ENCODE results near the gene PRKCB. TPM values are rescaled to one million over a fixed set of nuclear protein-coding genes. Genes with fewer than 3 reads are reported as not detected.
"Not testable (repeated sequence)": the region's sequence is repeated elsewhere in the genome, so short reads cannot be mapped to it uniquely, and the experiment has no call there.

PRKCB gene
- polyA plus RNA-seq, 1 donor from 2014 or later, result 27.6 TPM

DNA sequence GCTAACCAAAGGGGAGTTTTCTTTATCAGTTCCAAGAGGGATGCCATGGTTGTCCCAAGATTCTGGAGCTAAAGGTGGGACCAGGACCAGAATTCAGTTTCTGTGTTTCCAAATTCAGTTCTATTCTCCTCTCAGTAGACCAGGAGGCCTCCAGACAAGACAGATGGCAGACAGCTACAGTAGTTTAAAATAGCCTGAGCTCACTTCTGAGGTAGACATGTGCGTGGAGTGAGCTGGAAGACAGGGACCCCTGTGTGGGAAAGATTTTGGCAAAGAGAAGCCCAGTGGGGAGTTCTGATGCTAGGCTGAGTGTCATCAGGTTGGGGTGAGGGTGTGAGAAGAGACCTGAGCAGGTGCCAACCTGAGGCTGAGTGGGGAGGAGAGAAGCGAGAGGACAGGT is 95.4 kb downstream of the PRKCB start:
- Histone ChIP-seq H3K9ac (ENCODE audit: low read length) (no peak overlapping the region), H3K79me2 (replicated peaks; ENCODE audit: insufficient read depth, low read length) (no peaks in the 10 kb centered on the region), H3K27me3 (ENCODE audit: insufficient read depth, low read depth, low read length) (no peaks in the 10 kb centered on the region), H3K9me2 (ENCODE audit: insufficient read depth, low read length) (no peaks in the 10 kb centered on the region), H3K4me2 (ENCODE audit: low read length) (no peak overlapping the region), H3K9me3 (ENCODE audit: low read length) (no peaks in the 10 kb centered on the region), H3K36me3 (ENCODE audit: insufficient read depth, low read length) (no peaks in the 10 kb centered on the region), H3F3A (ENCODE audit: insufficient read depth, low read length, poor library complexity, severe bottlenecking) (no peaks in the 10 kb centered on the region), H2AFZ (ENCODE audit: low read depth, low read length) (no peak overlapping the region), H4K20me1 (ENCODE audit: insufficient read depth) (no peaks in the 10 kb centered on the region), H3K4me3 (ENCODE audit: low read length) (no peak overlapping the region), H3K27ac (ENCODE audit: low read length) (no peak overlapping the region)
- TF ChIP-seq EZH2 (IDR thresholded peaks at IDR 0.05; ENCODE audit: borderline replicate concordance, insufficient read depth, low read length, poor library complexity, severe bottlenecking) (no peak), RAD21 (conservative IDR thresholded peaks at IDR 0.05) (no peak), POLR2AphosphoS5 (IDR thresholded peaks at IDR 0.05) (no peak)
- TF ChIP-seq, protein P1, sequence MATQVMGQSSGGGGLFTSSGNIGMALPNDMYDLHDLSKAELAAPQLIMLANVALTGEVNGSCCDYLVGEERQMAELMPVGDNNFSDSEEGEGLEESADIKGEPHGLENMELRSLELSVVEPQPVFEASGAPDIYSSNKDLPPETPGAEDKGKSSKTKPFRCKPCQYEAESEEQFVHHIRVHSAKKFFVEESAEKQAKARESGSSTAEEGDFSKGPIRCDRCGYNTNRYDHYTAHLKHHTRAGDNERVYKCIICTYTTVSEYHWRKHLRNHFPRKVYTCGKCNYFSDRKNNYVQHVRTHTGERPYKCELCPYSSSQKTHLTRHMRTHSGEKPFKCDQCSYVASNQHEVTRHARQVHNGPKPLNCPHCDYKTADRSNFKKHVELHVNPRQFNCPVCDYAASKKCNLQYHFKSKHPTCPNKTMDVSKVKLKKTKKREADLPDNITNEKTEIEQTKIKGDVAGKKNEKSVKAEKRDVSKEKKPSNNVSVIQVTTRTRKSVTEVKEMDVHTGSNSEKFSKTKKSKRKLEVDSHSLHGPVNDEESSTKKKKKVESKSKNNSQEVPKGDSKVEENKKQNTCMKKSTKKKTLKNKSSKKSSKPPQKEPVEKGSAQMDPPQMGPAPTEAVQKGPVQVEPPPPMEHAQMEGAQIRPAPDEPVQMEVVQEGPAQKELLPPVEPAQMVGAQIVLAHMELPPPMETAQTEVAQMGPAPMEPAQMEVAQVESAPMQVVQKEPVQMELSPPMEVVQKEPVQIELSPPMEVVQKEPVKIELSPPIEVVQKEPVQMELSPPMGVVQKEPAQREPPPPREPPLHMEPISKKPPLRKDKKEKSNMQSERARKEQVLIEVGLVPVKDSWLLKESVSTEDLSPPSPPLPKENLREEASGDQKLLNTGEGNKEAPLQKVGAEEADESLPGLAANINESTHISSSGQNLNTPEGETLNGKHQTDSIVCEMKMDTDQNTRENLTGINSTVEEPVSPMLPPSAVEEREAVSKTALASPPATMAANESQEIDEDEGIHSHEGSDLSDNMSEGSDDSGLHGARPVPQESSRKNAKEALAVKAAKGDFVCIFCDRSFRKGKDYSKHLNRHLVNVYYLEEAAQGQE (IDR thresholded peaks at IDR 0.05; ENCODE audit: borderline replicate concordance), result no peak
- TF ChIP-seq, protein P2, sequence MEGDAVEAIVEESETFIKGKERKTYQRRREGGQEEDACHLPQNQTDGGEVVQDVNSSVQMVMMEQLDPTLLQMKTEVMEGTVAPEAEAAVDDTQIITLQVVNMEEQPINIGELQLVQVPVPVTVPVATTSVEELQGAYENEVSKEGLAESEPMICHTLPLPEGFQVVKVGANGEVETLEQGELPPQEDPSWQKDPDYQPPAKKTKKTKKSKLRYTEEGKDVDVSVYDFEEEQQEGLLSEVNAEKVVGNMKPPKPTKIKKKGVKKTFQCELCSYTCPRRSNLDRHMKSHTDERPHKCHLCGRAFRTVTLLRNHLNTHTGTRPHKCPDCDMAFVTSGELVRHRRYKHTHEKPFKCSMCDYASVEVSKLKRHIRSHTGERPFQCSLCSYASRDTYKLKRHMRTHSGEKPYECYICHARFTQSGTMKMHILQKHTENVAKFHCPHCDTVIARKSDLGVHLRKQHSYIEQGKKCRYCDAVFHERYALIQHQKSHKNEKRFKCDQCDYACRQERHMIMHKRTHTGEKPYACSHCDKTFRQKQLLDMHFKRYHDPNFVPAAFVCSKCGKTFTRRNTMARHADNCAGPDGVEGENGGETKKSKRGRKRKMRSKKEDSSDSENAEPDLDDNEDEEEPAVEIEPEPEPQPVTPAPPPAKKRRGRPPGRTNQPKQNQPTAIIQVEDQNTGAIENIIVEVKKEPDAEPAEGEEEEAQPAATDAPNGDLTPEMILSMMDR (IDR thresholded peaks at IDR 0.05; ENCODE audit: poor library complexity, severe bottlenecking), result no peak

DNA sequence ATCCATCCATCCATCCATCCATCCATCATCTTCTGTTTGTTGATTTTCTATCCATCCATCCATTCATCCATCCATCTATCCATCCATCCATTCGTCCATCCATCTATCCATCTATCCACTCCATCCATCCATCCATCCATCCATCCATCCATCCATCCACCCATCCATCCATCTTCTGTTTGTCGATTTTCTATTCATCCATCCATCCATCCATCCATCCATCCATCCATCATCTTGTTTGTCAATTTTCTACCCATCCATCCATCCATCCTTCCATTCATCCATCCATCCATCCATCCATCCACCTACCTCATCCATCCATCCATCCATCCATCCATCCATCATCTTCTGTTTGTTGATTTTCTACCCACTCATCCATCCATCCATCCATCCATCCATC is 97.9 kb downstream of the PRKCB start:
- H3K27me3 ChIP-seq (ENCODE audit: insufficient read depth, low read depth, low read length); H3K9me3 ChIP-seq (ENCODE audit: low read length); H3K9me2 ChIP-seq (ENCODE audit: insufficient read depth, low read length); H3K9ac ChIP-seq (ENCODE audit: low read length); H3F3A ChIP-seq (ENCODE audit: insufficient read depth, low read length, poor library complexity, severe bottlenecking); H3K27ac ChIP-seq (ENCODE audit: low read length); H2AFZ ChIP-seq (ENCODE audit: low read depth, low read length); H3K79me2 ChIP-seq (replicated peaks; ENCODE audit: insufficient read depth, low read length); H3K4me2 ChIP-seq (ENCODE audit: low read length); H3K36me3 ChIP-seq (ENCODE audit: insufficient read depth, low read length); H4K20me1 ChIP-seq (ENCODE audit: insufficient read depth): not testable (repeated sequence)
- peak overlapping the region; percentile 11 for H3K4me3 ChIP-seq (ENCODE audit: low read length)

DNA sequence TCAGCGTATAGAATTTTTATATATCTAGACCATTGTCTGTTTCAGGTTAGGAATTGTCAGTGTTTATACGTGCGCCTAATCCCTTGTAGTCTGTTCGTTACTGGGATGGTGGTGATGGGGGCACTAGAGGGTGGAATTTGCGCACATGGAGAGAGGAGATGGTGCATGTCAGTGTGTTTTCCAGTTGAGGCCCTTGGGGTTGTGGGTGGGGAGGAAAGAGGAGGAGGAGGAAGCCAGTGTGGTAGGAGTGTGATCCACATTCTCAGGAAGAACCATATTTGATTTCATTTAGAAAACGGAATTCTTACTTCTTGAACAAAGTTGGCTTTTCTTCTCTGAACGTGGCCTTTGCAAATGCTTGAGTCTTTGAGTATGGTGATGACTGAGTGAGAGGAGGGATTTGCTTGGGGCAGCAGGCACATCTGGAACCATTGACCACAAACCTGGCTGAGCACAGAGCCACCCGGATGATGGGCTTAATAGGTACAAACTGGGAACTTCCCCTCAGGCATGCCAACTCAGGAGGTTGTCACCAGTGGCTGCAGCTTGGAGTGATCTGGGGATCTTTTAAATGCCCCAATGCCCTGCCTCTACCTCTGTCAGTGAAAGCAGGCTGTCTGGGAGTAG is 98.9 kb downstream of the PRKCB start:
- Histone ChIP-seq H3K9me2 (ENCODE audit: insufficient read depth, low read length) (no peaks in the 10 kb centered on the region), H2AFZ (ENCODE audit: low read depth, low read length) (no peak overlapping the region), H3K9ac (ENCODE audit: low read length) (no peak overlapping the region), H3K79me2 (replicated peaks; ENCODE audit: insufficient read depth, low read length) (no peaks in the 10 kb centered on the region), H3K36me3 (ENCODE audit: insufficient read depth, low read length) (no peaks in the 10 kb centered on the region), H3K27ac (ENCODE audit: low read length) (no peak overlapping the region), H3K4me2 (ENCODE audit: low read length) (no peak overlapping the region), H3K4me3 (ENCODE audit: low read length) (no peak overlapping the region), H4K20me1 (ENCODE audit: insufficient read depth) (no peaks in the 10 kb centered on the region), H3K9me3 (ENCODE audit: low read length) (no peaks in the 10 kb centered on the region), H3F3A (ENCODE audit: insufficient read depth, low read length, poor library complexity, severe bottlenecking) (no peaks in the 10 kb centered on the region), H3K27me3 (ENCODE audit: insufficient read depth, low read depth, low read length) (no peaks in the 10 kb centered on the region)
- TF ChIP-seq SMC3 (conservative IDR thresholded peaks at IDR 0.05; ENCODE audit: poor library complexity) (no peak), EZH2 (IDR thresholded peaks at IDR 0.05; ENCODE audit: borderline replicate concordance, insufficient read depth, low read length, poor library complexity, severe bottlenecking) (no peak), TAF1 (IDR thresholded peaks at IDR 0.05; ENCODE audit: low read depth) (no peak), EP300 (conservative IDR thresholded peaks at IDR 0.05; ENCODE audit: poor library complexity, severe bottlenecking) (no peak), MXI1 (conservative IDR thresholded peaks at IDR 0.05; ENCODE audit: poor library complexity, severe bottlenecking) (no peak), RAD21 (conservative IDR thresholded peaks at IDR 0.05) (no peak), POLR2AphosphoS5 (IDR thresholded peaks at IDR 0.05) (no peak)
- TF ChIP-seq, protein P2 (IDR thresholded peaks at IDR 0.05; ENCODE audit: poor library complexity, severe bottlenecking), result no peak
- TF ChIP-seq, protein P1 (IDR thresholded peaks at IDR 0.05; ENCODE audit: borderline replicate concordance), result no peak

All from neural cell (in vitro differentiated cells).